Tibial artery (tissue), 4 donors: ENCODE data around the gene GRIN2A.

Source experiments
- DNase-seq, 2 donors: peaks; one replicate each; pipeline ENCODE4 v3.0.0-alpha.2; 2019
- H3K27ac ChIP-seq, 2 donors: fragments of 200-600 bp; sonication (generic) in 1 of 2; 1 replicate in 1 of 2; 2 replicates in 1 of 2; pipeline ENCODE4 v1.5.1; 2018 to 2019; ENCODE audit warnings: mild to moderate bottlenecking in 1 of 2
- H3K27me3 ChIP-seq, 2 donors: fragments of 200-600 bp; sonication (generic) in 1 of 2; one replicate each; pipeline versions ENCODE4 v1.5.1 to v1.6.0; 2016 to 2019
- H3K36me3 ChIP-seq, 3 donors: fragments of 200-600 bp; sonication (generic) in 2 of 3; one replicate each; pipeline ENCODE4 v1.5.1; 2016 to 2019; ENCODE audit warnings: mild to moderate bottlenecking in 2 of 3
- H3K4me1 ChIP-seq, 4 donors: fragments of 200-600 bp; sonication (generic) in 2 of 4; 1 replicate in 3 of 4; 2 replicates in 1 of 4; pipeline ENCODE4 v1.5.1; 2016 to 2019
- H3K4me3 ChIP-seq, 2 donors: fragments of 200-600 bp; sonication (generic) in 1 of 2; 1 replicate in 1 of 2; 2 replicates in 1 of 2; pipeline ENCODE4 v1.5.1; 2018 to 2019; ENCODE audit warnings: mild to moderate bottlenecking in 2 of 2
- H3K9me3 ChIP-seq, 3 donors: fragments of 200-600 bp; sonication (generic) in 1 of 3; one replicate each; pipeline ENCODE4 v1.5.1; 2016 to 2019
- CTCF ChIP-seq, 2 experiments: fragments of 200-600 bp in 1 of 2; fragments of 450-650 bp in 1 of 2; IDR thresholded peaks; one replicate each; pipeline ENCODE4 v1.5.1; 2017 to 2019; ENCODE audit warnings: antibody characterized with exemption in 2 of 2, mild to moderate bottlenecking in 1 of 2, moderate library complexity in 1 of 2
- intact Hi-C: fragments of 100-400 bp; cut with DNase I; formaldehyde crosslinking; loops from one replicate; pipeline ENCODE4 v1.15.0; 2023; ENCODE audit warnings: low total_unique reads

Gene GRIN2A

GRCh38 chr16:9955677-9956076 is 226.6 kb downstream of the GRIN2A start:
- TF ChIP-seq CTCF (IDR thresholded peaks at IDR 0.05): no peak
- H3K27me3 ChIP-seq: peaks cover 0 to 6% of the 10 kb centered on the region in 2 donors
- no peaks in the 10 kb centered on the region for H3K36me3 ChIP-seq
- intact Hi-C loops: no loop called here
- DNase-seq: no peak
- no peak overlapping the region for H3K4me3 ChIP-seq
- peaks cover 0 to 10% (median 6%) of the 10 kb centered on the region in 4 donors for H3K4me1 ChIP-seq
- no peaks in the 10 kb centered on the region for H3K9me3 ChIP-seq
- no peak overlapping the region for H3K27ac ChIP-seq

GRCh38 chr16:9953908-9954570 is 228.2 kb downstream of the GRIN2A start:
- Histone ChIP-seq H3K27me3 (peaks cover 0 to 5% of the 10 kb centered on the region in 2 donors), H3K4me3 (no peak overlapping the region), H3K36me3 (no peaks in the 10 kb centered on the region), H3K27ac (no peak overlapping the region), H3K4me1 (peaks cover 0 to 10% (median 6%) of the 10 kb centered on the region in 4 donors), H3K9me3 (no peaks in the 10 kb centered on the region)
- TF ChIP-seq CTCF (IDR thresholded peaks at IDR 0.05): no peak
- intact Hi-C loops: no loop called here
- no peak for DNase-seq

DNA sequence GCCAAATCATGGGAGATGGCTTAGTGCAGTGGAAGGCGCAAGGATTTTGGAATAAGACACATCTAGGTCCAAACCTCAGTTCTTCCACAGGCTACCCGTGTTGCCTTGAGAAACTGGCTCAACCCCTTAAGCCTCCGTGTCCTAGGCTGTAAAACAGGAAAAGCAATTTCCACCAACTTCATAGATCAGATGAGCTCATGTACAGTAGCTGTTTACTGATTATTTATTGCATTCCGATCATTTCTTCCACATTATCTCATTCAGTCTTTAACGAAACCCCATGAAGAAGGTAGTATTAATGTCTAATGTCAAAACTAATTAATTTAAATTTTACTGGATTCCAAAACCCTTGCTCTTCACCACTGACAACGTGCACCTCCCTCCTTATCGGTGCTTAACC is 231.6 kb downstream of the GRIN2A start:
- no peak for DNase-seq
- peaks cover 0 to 10% (median 6%) of the 10 kb centered on the region in 4 donors for H3K4me1 ChIP-seq
- no peak overlapping the region for H3K27ac ChIP-seq
- no peaks in the 10 kb centered on the region for H3K9me3 ChIP-seq
- H3K4me3 ChIP-seq: no peak overlapping the region
- no peaks in the 10 kb centered on the region for H3K36me3 ChIP-seq
- no peaks in the 10 kb centered on the region for H3K27me3 ChIP-seq
- TF ChIP-seq CTCF (IDR thresholded peaks at IDR 0.05): no peak
- intact Hi-C loops: no loop called here

DNA sequence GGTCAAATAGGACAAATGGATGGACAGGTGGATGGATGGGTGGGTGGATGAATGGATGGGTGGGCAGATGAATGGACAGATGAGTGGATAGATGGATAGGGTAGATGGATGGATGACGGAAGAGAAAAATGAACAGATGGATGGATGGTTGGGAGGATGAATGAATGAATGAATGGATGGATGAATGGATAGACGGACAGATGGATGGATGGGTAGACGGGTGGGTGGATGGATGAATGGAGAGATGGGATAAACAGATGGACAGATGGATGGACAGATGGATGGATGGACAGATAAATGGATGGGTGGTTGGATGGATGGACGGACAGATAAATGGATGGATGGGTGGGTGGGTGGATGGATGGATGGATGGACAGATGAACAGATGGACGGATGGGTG is 232.8 kb downstream of the GRIN2A start:
- no peak for TF ChIP-seq CTCF (IDR thresholded peaks at IDR 0.05)
- Histone ChIP-seq H3K27me3 (no peaks in the 10 kb centered on the region), H3K27ac (no peak overlapping the region), H3K4me3 (no peak overlapping the region), H3K9me3 (no peaks in the 10 kb centered on the region), H3K36me3 (no peaks in the 10 kb centered on the region), H3K4me1 (peaks cover 0 to 10% (median 6%) of the 10 kb centered on the region in 4 donors)
- intact Hi-C loops: no loop called here
- DNase-seq: no peak

DNA sequence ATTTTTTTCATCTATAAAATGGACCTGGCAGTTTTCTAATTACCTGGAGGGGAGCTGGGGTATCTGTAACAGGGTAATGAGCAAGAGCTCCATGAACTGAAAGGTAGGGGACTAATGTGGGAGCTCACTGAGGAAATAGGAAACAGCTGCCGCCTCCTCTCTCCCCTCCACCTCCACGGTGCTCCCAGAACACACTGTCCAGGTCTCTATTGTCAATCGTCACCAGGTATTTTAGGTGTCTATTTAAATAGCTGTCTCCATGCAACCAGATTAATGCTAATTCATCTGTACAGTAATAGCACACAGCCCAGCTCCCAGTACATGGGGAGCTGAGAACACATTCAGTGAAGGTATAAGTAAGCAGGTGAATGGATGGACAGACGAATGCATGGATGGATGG is 233.3 kb downstream of the GRIN2A start:
- DNase-seq: no peak
- Histone ChIP-seq H3K4me1 (peaks cover 0 to 6% (median 4%) of the 10 kb centered on the region in 4 donors), H3K27me3 (no peaks in the 10 kb centered on the region), H3K9me3 (no peaks in the 10 kb centered on the region), H3K27ac (no peak overlapping the region), H3K4me3 (no peak overlapping the region), H3K36me3 (no peaks in the 10 kb centered on the region)
- intact Hi-C loops: no loop called here
- no peak for TF ChIP-seq CTCF (IDR thresholded peaks at IDR 0.05)
